Left kidney (tissue), 2 donors: ENCODE results near the gene ATG12. TPM values are rescaled to one million over a fixed set of nuclear protein-coding genes. Genes with fewer than 3 reads are reported as not detected.
A peak's percentile ranks its signal among the peaks of the same experiment; 100 is the strongest.
"Not testable (repeated sequence)": the region's sequence is repeated elsewhere in the genome, so short reads cannot be mapped to it uniquely, and the experiment has no call there.

ENCODE experiments used
- DNase-seq: peaks from one replicate; pipeline ENCODE4 v3.0.0-alpha.2; 2013
- polyA plus RNA-seq: library from polyadenylated mRNA; unstranded; fragments of 120-200 nt; gene quantifications from one replicate; pipeline ENCODE4 v1.2.1, GENCODE V29; 2013; ENCODE audit not compliant: insufficient read length

ATG12 gene
- polyA plus RNA-seq, 1 donor, result 70.1 TPM

DNA sequence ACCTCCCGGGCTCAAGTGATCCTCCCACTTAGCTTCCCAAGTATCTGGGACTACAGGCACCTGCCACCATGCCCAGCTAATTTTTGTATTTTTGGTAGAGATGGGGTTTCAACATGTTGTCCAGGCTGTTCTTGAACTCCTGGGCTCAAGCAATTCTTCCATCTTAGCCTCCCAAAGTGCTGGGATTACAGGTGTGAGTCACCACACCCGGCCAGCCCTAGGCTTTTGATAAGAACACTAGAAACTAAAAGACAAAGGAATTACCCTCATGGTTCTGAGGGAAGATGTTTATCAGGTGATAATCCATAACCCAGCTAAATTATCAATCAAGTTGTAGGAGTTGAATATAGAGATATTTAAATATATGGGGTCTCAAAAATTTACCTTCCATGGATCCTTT lies 33.3 kb downstream of the ATG12 start:
- not testable (repeated sequence) for DNase-seq

DNA sequence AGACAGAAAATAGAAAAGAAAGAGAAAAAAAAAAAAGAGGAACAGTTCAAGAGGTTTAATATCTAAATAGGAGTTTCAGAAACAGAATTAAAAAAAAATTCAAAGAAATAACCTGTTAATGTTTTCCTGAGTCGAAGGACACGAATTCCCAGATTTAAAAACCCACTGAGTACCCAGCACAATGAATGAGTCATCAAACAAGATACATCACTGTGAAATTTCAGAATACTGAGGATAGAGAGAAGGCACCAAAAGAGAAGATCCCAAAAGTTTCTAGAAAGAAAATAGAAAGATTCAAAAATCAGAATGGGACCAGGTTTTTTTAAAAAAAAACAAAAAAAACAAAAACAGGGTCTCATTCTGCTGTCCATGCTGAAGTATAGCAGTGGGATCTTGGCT lies 33.7 kb downstream of the ATG12 start:
- no peak for DNase-seq

DNA sequence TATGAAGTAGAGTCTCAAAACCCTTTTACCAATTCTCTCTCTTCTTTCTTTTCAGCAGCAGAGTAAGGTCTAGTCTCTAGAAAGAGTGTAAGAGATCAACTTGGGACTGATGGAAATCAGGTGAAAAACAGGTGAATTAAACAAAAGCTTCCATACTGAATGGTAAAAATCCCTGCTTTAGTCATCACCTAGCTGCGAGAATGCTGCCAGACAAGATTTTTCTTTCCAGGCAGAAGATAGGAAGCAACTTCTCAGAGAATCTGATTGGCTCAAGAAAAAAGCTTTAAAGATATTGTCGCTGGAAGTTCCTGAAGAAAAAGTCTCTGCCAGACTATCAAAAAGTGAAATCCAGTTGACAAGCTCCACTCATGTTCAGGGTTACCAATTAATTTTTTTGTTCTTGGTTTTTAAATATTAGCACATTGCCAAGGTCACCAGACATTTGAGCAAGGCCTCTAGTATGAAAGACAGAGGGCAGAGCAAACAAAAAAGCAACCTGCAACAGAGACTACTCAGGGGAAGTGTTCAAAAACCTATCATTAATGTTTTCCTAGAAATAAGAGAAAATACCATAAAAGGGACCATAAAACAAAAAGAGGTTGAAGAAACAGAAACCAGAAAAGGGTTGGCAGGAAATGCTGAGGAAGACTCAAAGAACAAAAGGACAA lies 34.2 kb downstream of the ATG12 start:
- no peak for DNase-seq

- no peak for DNase-seq
These were observed 39.4 kb downstream of the ATG12 start for GRCh38 chr5:115801984-115802383.

- no peak for DNase-seq
These were observed 40.2 kb downstream of the ATG12 start for GRCh38 chr5:115801152-115801551.

DNA sequence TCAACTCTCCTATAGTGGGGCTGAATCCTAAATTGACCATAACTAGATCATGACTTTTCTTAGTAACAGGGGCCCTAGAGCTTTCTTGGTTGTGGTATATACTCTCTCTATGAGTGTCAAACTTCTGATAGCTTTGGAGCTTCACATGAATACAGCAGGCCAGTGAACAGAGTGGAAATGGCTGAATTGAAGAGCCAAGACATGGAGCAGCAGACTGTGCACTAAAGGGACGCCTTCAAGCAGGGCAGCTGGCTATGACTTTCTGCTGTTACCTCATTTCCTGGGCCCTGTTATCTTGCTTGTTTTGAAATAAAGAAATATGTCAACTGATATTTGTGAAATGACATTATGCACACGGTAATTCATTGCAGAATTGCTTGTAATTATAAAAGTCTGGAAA lies 41.3 kb downstream of the ATG12 start:
- DNase-seq, result no peak

DNA sequence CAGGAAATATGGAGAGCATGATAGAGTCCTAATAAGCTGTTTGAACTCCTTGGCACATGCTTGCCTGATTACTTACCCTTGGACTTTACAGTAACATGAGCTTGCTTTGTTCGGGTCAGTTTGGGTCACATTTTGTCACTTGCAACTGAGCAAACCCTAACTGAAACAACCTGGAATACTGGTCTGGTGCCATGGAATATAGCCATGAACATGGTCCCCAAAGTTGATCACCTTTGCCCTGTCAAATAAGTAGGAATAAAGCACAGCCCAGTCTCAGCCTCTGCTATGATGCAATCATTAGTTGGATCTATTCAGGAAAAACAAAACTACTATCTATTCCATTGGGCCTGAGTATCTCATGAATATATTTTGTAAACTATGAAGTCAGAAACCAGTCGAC lies 43.1 kb downstream of the ATG12 start:
- no peak for DNase-seq

DNA sequence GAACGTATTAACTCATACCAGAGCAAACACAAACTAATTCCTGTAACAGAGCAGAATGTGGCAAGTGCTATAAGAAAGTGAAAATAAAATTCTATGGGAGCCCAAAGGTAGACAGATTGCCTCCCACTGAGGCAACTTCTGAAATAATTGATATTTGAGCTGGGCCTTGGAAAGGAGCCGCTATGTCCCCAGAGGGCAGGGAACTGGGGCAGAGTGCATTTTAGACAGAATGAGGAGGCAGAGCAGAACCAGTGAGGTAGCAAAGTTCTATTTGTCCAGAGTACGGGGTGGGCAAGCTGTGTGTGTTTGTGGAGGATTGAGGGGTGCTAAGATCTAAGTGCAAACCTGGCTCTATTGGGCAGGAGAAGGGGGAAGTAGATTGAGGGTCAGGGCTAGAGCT lies 44.7 kb downstream of the ATG12 start:
- no peak for DNase-seq

- no peak for DNase-seq
These were observed 45.7 kb downstream of the ATG12 start for GRCh38 chr5:115795700-115796099.

GRCh38 chr5:115788440-115788839 lies 52.9 kb downstream of the ATG12 start:
- no peak for DNase-seq

DNA sequence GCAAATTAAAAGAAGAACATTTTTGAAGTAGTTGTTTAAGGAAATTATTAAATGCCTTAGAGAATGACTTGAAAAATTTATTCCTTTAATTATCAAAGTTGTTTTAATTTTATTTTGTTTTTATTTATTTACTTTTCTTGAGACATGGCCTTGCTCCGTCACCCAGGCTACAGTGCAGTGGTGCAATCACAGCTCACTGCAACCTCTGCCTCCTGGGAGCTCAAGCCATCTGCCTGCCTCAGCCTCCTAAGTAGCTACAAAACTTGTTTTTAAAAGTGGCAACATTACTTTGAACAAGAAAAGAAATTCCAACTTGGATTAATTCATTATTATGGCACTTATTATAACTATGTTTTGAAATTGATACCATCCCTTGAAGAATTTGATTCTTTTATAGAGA lies 53.9 kb downstream of the ATG12 start:
- no peak for DNase-seq

DNA sequence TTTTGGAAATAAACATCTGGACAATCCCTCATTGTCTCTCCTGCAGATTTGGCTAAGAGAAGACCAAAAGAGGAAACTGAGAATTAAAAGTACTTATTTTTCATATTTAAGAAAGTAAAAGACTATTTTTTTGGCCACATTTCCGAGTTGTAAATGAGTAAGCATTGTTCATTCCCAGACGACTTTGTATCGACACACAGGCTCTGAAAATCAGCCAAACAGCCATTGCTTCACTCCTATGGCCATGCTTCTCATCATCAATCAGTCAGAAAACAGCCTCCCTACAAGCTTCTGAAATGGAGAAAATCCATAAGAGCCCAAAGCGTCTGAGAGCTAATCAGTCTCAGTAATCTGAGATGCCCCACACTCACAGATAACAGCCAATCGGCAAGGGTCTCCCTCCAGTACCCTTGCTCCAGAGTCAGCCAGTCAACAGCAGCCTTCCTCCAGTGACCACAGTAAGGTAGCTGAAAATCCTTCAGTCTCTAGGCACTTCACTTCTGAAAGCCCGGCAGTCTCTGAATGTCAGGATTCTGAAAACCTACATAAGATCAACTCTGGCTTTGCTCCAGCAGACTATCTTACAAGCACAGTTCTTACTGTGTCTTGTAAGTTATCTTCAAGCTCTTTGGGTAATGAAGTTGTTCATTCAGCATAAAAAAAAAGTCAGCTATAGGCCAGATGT lies 55.8 kb downstream of the ATG12 start:
- DNase-seq, result peak; percentile 38

GRCh38 chr5:115778417-115778816 lies 62.9 kb downstream of the ATG12 start:
- DNase-seq, result no peak

Other genes starting within 250 kb of the ATG12 start
- 2.1 TPM for gene TICAM2, start 239.1 kb downstream of the ATG12 start, polyA plus RNA-seq
- 98.9 TPM for gene TMED7, start 215.5 kb downstream of the ATG12 start, polyA plus RNA-seq
- 22.9 TPM for gene CDO1, start 24.9 kb downstream of the ATG12 start, polyA plus RNA-seq
- gene AP3S1, start 370 bp upstream of the ATG12 start, polyA plus RNA-seq, result 127 TPM
- gene LVRN, start 120.9 kb upstream of the ATG12 start, polyA plus RNA-seq, result 3.0 TPM
- not detected for gene ARL14EPL, start 190.9 kb upstream of the ATG12 start, polyA plus RNA-seq
- 64.4 TPM for gene COMMD10, start 243.5 kb upstream of the ATG12 start, polyA plus RNA-seq